ENCODE results near the gene C1QL2.

C1QL2 gene

DNA sequence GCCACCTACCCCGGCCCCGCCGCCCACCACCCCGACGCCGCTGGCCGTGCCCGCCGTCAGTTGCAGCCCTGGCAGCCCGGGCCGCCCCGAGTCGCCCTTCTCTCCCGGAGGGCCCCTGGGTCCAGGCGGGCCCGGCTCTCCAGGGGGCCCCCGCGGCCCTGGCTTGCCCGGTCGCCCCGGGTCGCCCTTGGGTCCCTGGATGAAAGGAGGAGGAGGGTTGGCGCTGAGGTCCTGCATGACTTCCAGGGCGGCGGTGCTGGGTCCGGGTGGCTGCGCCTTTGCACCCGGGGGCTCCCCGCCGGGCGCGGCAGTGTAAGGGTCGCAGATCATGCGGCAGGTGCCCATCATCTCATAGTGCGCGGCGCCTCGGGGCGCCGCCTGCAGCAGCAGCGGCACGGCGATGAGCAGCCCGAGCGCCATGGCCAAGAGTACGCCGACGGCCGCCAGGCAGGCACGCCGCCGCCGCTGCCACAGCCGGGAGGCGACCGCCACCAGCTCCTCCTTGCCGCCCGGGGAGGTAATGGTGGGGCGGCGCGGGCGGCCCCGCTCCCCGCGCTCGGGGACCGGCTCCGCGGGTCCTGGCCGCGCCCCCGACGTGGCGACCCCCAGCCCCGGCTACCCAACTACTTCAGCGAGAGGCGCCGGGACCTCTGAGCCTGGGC is 570 bp downstream of the C1QL2 start:
- TF ChIP-seq, protein P1, sequence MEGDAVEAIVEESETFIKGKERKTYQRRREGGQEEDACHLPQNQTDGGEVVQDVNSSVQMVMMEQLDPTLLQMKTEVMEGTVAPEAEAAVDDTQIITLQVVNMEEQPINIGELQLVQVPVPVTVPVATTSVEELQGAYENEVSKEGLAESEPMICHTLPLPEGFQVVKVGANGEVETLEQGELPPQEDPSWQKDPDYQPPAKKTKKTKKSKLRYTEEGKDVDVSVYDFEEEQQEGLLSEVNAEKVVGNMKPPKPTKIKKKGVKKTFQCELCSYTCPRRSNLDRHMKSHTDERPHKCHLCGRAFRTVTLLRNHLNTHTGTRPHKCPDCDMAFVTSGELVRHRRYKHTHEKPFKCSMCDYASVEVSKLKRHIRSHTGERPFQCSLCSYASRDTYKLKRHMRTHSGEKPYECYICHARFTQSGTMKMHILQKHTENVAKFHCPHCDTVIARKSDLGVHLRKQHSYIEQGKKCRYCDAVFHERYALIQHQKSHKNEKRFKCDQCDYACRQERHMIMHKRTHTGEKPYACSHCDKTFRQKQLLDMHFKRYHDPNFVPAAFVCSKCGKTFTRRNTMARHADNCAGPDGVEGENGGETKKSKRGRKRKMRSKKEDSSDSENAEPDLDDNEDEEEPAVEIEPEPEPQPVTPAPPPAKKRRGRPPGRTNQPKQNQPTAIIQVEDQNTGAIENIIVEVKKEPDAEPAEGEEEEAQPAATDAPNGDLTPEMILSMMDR (IDR thresholded peaks at IDR 0.05; ENCODE audit: low read depth, low read length): no peak
- no peak for DNase-seq (ENCODE audit: low read depth in 2 of 2)
- no peak overlapping the region for H3K4me3 ChIP-seq (replicated peaks in 1 of 2; ENCODE audit: low read depth in 2 of 2, low read length in 2 of 2)

DNA sequence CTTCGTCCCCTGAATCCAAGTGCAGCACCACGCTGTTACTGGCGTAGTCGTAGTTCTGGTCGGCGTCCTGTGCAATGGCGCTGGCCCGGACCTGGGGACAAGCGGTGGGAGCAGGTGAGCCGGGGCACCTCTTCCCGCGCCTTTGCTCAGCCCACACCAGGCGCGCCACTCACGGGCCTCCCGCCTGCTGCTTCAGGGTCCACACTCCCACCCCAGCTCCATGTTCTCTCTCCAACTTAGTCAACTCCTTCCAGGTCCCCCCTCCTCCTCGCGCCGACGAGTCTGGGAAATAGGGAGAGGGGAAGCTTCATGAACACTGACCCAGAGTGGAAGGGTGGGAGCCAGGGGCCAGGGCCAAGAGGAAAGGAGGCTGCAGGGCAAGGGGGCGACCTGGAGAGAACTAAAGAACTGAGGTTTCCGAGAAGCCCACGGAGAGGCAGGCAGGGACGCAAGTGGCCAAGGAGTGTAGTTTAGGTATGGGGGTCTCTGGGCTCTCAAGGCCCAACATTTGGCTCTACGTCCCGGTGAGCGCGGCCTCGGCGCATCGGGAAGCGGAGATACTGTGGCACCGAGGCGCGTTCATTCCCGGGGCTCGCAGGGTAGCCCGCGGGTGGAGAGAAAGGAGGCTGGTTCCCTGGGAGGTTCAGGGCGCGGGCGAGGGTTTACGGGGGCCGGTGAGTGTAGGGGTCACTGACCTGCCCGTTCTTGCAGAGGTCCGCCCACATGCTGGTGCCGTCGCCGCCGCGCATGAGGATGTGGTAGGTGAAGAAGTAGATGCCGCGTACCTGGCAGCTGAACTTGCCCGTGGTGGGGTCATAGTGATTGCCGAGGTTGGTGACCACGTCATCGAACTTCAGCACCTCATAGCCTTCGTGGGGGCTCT is 1.4 kb downstream of the C1QL2 start:
- DNase-seq (ENCODE audit: low read depth in 2 of 2): no peak
- no peak overlapping the region for H3K4me3 ChIP-seq (replicated peaks in 1 of 2; ENCODE audit: low read depth in 2 of 2, low read length in 2 of 2)

DNA sequence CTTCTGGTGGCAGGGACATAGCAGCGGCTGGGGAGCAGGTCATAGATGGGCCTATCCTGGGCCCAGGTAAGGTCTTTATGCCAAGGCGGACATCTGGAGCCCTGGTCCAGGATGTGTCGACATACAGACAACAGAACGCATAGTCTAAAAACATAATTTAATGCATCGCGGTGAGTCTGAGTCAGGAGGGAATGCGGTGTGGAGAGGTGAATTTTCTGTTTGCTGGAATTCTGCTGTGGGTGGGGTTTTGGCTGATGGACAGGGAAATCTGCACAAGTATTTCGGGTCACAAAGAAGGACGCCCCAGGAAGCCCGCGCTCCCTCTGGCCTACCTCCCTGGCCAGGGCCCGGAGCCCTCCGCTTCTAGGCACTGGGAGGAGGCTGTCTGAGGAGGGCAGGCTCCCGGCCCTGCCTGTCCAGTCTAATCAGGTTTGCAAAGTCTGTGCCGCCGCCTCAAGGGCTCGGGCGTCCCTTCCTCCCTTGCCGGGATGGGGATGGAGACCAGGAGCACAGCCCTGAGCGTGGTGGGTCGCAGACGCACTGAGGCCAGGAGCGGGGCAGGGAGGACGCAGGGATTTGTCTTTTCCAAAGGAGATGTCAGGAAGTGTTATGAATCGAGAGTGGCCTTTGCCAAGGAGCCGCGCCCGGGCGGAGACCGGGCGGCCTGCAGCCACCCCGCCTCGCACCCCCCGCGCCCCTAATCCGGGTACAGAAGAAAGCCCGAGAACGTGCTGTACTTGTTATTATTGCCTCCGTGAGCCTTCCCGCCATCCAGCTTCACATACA is 2.3 kb downstream of the C1QL2 start:
- no peak for DNase-seq (ENCODE audit: low read depth in 2 of 2)
- TF ChIP-seq, protein P1 (IDR thresholded peaks at IDR 0.05; ENCODE audit: low read depth, low read length): no peak
- no peak overlapping the region for H3K4me3 ChIP-seq (replicated peaks in 1 of 2; ENCODE audit: low read depth in 2 of 2, low read length in 2 of 2)

More for the DNA sequence above, 1.4 kb downstream of the C1QL2 start:
- TF ChIP-seq, protein P1 (IDR thresholded peaks at IDR 0.05; ENCODE audit: low read depth, low read length): no peak

DNA sequence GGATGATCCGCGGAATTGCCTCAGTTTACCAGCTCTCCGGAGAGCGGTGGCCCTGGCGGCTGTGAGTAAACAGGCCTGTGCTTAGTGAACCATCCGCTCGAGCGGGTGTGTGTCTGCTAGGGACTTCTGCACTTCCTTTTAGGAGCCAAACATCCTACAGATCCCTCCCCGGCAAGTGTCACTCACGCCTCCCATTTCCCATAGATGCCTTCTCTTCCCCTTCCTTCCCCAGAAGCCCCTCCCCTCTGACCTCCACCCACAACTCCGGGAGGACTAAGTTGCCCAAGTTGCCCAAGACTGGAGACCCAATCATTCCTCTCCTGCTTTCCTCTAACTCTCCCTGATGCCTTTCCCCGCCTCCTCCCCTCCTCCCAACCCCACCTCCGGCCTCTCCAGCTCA is 2.9 kb downstream of the C1QL2 start:
- DNase-seq (ENCODE audit: low read depth in 2 of 2): no peak
- TF ChIP-seq, protein P1 (IDR thresholded peaks at IDR 0.05; ENCODE audit: low read depth, low read length): no peak
- no peak overlapping the region for H3K4me3 ChIP-seq (replicated peaks in 1 of 2; ENCODE audit: low read depth in 2 of 2, low read length in 2 of 2)

DNA sequence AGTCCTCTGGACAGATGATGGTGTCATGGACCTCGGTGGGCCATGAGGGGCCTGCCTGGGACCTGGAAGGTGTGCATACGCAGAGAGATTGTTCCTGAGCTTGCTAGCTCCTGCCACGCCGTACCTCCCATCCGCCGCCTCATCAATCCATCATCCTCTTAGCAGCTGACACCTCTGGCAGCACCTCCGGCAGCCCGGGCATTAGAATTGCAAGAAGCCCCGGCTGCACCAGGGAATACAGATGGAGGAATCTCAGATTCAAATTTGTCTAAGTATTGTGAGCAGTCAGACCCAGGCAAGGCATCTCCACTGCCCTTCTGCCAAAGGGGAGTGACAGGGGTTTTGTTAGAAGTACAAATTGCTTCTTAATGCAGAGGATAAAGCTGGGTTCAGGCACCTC is 4.5 kb downstream of the C1QL2 start:
- no peak for DNase-seq (ENCODE audit: low read depth in 2 of 2)
- H3K4me3 ChIP-seq (replicated peaks in 1 of 2; ENCODE audit: low read depth in 2 of 2, low read length in 2 of 2): no peak overlapping the region
- TF ChIP-seq, protein P1 (IDR thresholded peaks at IDR 0.05; ENCODE audit: low read depth, low read length): no peak

DNA sequence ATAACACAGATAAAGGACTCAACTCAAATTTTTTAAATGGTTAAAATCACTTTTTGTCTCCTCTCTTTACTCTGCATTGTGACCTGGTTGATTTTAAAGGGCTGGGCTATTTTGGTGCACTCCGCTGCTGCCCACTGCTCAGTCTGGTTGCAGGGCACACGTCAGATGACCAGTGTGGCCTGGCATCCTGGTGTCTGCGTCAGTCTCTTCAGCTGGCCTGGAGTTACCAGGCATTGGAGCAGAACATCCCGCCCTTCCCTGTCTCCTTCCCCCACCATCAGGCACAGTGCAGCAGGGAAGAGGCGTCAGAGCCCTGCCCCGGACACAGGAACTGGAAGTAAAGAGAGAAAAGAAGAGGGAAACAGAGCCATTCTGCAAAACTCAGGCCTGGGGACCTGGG is 8.9 kb downstream of the C1QL2 start:
- H3K4me3 ChIP-seq (replicated peaks in 1 of 2; ENCODE audit: low read depth in 2 of 2, low read length in 2 of 2): no peak overlapping the region
- DNase-seq (ENCODE audit: low read depth in 2 of 2): no peak
- TF ChIP-seq, protein P1 (IDR thresholded peaks at IDR 0.05; ENCODE audit: low read depth, low read length): no peak
